ENCODE data around the gene NPHP4.

Gene NPHP4

GRCh38 chr1:5921671-5922070 lies 70.6 kb downstream of the NPHP4 start:
- Histone ChIP-seq H3K9me3 (ENCODE audit: low read length) (no peaks in the 10 kb centered on the region), H3K9me2 (ENCODE audit: low read depth, low read length) (no peaks in the 10 kb centered on the region), H2AFZ (ENCODE audit: low read length) (no peak overlapping the region), H3K4me3 (ENCODE audit: low read depth, low read length, poor library complexity, severe bottlenecking) (no peak overlapping the region), H3K27me3 (ENCODE audit: insufficient read depth, low read length) (no peaks in the 10 kb centered on the region), H3K4me2 (ENCODE audit: low read length) (no peak overlapping the region), H3K27ac (ENCODE audit: low read depth, low read length, poor library complexity, severe bottlenecking) (no peak overlapping the region), H3F3A (ENCODE audit: insufficient read depth, low read length) (no peaks in the 10 kb centered on the region), H3K36me3 (ENCODE audit: insufficient read depth, low read length) (no peaks in the 10 kb centered on the region; the same call in 1 of the 2 replicates), H3K9ac (ENCODE audit: low read length) (no peak overlapping the region), H4K20me1 (ENCODE audit: insufficient read depth, low read length) (no peaks in the 10 kb centered on the region), H3K4me1 (ENCODE audit: insufficient read depth, low read length, severe bottlenecking) (no peaks in the 10 kb centered on the region), H3K79me2 (ENCODE audit: insufficient read depth, low read length) (no peaks in the 10 kb centered on the region)
- no peak for TF ChIP-seq CTCF (IDR thresholded peaks at IDR 0.05; ENCODE audit: low read length)
- TF ChIP-seq EZH2 (IDR thresholded peaks at IDR 0.05; ENCODE audit: borderline replicate concordance, low read length), result no peak

- Histone ChIP-seq H4K20me1 (ENCODE audit: insufficient read depth, low read length) (no peaks in the 10 kb centered on the region), H3K4me1 (ENCODE audit: insufficient read depth, low read length, severe bottlenecking) (no peaks in the 10 kb centered on the region)
Measured at GRCh38 chr1:5921129-5921528, 71.1 kb downstream of the NPHP4 start.

GRCh38 chr1:5920201-5920600 lies 72.0 kb downstream of the NPHP4 start:
- Histone ChIP-seq H3K27ac (ENCODE audit: low read depth, low read length, poor library complexity, severe bottlenecking) (no peak overlapping the region), H3K9ac (ENCODE audit: low read length) (no peak overlapping the region), H3K9me2 (ENCODE audit: low read depth, low read length) (no peaks in the 10 kb centered on the region), H2AFZ (ENCODE audit: low read length) (no peak overlapping the region), H3K36me3 (ENCODE audit: insufficient read depth, low read length) (no peaks in the 10 kb centered on the region; the same call in 1 of the 2 replicates), H3K4me1 (ENCODE audit: insufficient read depth, low read length, severe bottlenecking) (peaks cover 3% of the 10 kb centered on the region), H4K20me1 (ENCODE audit: insufficient read depth, low read length) (no peaks in the 10 kb centered on the region), H3K27me3 (ENCODE audit: insufficient read depth, low read length) (no peaks in the 10 kb centered on the region), H3K4me3 (ENCODE audit: low read depth, low read length, poor library complexity, severe bottlenecking) (no peak overlapping the region), H3F3A (ENCODE audit: insufficient read depth, low read length) (no peaks in the 10 kb centered on the region), H3K4me2 (ENCODE audit: low read length) (no peak overlapping the region), H3K79me2 (ENCODE audit: insufficient read depth, low read length) (no peaks in the 10 kb centered on the region), H3K9me3 (ENCODE audit: low read length) (no peaks in the 10 kb centered on the region)
- no peak for TF ChIP-seq CTCF (IDR thresholded peaks at IDR 0.05; ENCODE audit: low read length)
- TF ChIP-seq EZH2 (IDR thresholded peaks at IDR 0.05; ENCODE audit: borderline replicate concordance, low read length), result no peak

More at GRCh38 chr1:5921129-5921528, 71.1 kb downstream of the NPHP4 start:
- no peak overlapping the region for H3K4me3 ChIP-seq (ENCODE audit: low read depth, low read length, poor library complexity, severe bottlenecking)
- no peaks in the 10 kb centered on the region for H3K9me3 ChIP-seq (ENCODE audit: low read length)
- H3K27ac ChIP-seq (ENCODE audit: low read depth, low read length, poor library complexity, severe bottlenecking), result no peak overlapping the region
- H3K4me2 ChIP-seq (ENCODE audit: low read length), result no peak overlapping the region
- H3K36me3 ChIP-seq (ENCODE audit: insufficient read depth, low read length), result no peaks in the 10 kb centered on the region; the same call in 1 of the 2 replicates
- H3K9me2 ChIP-seq (ENCODE audit: low read depth, low read length), result no peaks in the 10 kb centered on the region
- H3K9ac ChIP-seq (ENCODE audit: low read length), result no peak overlapping the region
- TF ChIP-seq EZH2 (IDR thresholded peaks at IDR 0.05; ENCODE audit: borderline replicate concordance, low read length) (no peak), CTCF (IDR thresholded peaks at IDR 0.05; ENCODE audit: low read length) (no peak)
- H3F3A ChIP-seq (ENCODE audit: insufficient read depth, low read length), result no peaks in the 10 kb centered on the region
- H2AFZ ChIP-seq (ENCODE audit: low read length), result no peak overlapping the region
- no peaks in the 10 kb centered on the region for H3K27me3 ChIP-seq (ENCODE audit: insufficient read depth, low read length)
- H3K79me2 ChIP-seq (ENCODE audit: insufficient read depth, low read length), result no peaks in the 10 kb centered on the region

All from OCI-LY1 (cell line).